H9 (cell line): Measurements from ENCODE around the gene IFIT5. TPM values are rescaled to one million over a fixed set of nuclear protein-coding genes. Genes with fewer than 3 reads are reported as not detected.

Experiments
- DNase-seq: peaks from one replicate; pipeline ENCODE4 v3.0.0-alpha.2; 2017
- H2AFZ ChIP-seq: one replicate; pipeline ENCODE4 v1.6.1; 2013; ENCODE audit warnings: mild to moderate bottlenecking, low read length, control low read depth, moderate library complexity
- H2AK5ac ChIP-seq: 2 replicates; pipeline ENCODE4 v1.6.1; 2013; ENCODE audit warnings: low read length, control low read depth, mixed read lengths; ENCODE audit not compliant: insufficient read length
- H2BK120ac ChIP-seq: one replicate; pipeline ENCODE4 v1.6.1; 2013; ENCODE audit warnings: low read depth, mild to moderate bottlenecking, low read length, control low read depth, inconsistent platforms; ENCODE audit not compliant: poor library complexity, severe bottlenecking
- H2BK12ac ChIP-seq: 2 replicates; pipeline ENCODE4 v1.6.1; 2013; ENCODE audit warnings: low read length, control low read depth, mixed read lengths, low read depth; ENCODE audit not compliant: insufficient read length
- H2BK15ac ChIP-seq: 2 replicates; pipeline ENCODE4 v1.6.1; 2013; ENCODE audit warnings: low read depth, low read length, control low read depth
- H2BK20ac ChIP-seq: one replicate; pipeline ENCODE4 v1.6.1; 2013; ENCODE audit warnings: low read depth, mild to moderate bottlenecking, low read length, control low read depth, inconsistent platforms; ENCODE audit not compliant: poor library complexity, severe bottlenecking
- H2BK5ac ChIP-seq: 2 replicates; pipeline ENCODE4 v1.6.1; 2013; ENCODE audit warnings: low read length, control low read depth, mixed read lengths; ENCODE audit not compliant: insufficient read length
- H3K14ac ChIP-seq: 2 replicates; pipeline ENCODE4 v1.6.1; 2013; ENCODE audit warnings: low read length, control low read depth; ENCODE audit not compliant: insufficient read depth
- H3K18ac ChIP-seq: 2 replicates; pipeline ENCODE4 v1.6.1; 2013; ENCODE audit warnings: low read depth, mild to moderate bottlenecking, mixed read lengths, low read length, control low read depth; ENCODE audit not compliant: insufficient read length
- H3K23ac ChIP-seq: 2 replicates; pipeline ENCODE4 v1.6.1; 2013; ENCODE audit warnings: low read length, control low read depth, mixed read lengths, low read depth; ENCODE audit not compliant: insufficient read length
- H3K23me2 ChIP-seq: 2 replicates; pipeline ENCODE4 v1.6.1; 2013; ENCODE audit warnings: low read depth, mild to moderate bottlenecking, mixed read lengths, low read length, control low read depth; ENCODE audit not compliant: insufficient read length, poor library complexity, severe bottlenecking
- H3K27ac ChIP-seq: 2 replicates; pipeline ENCODE4 v1.5.1; 2013; ENCODE audit warnings: low read length, control low read depth, mixed read lengths, low read depth; ENCODE audit not compliant: insufficient read length
- H3K27me3 ChIP-seq: 2 replicates; pipeline ENCODE4 v1.6.1; 2013; ENCODE audit warnings: low read length, control low read depth, inconsistent platforms; ENCODE audit not compliant: insufficient read depth
- H3K4ac ChIP-seq: 2 replicates; pipeline ENCODE4 v1.6.1; 2013; ENCODE audit warnings: low read depth, mild to moderate bottlenecking, control low read depth, inconsistent platforms, low read length, moderate library complexity
- H3K4me1 ChIP-seq: 2 replicates; pipeline ENCODE4 v1.6.1; 2013; ENCODE audit warnings: low read length, control low read depth, inconsistent platforms; ENCODE audit not compliant: insufficient read depth
- H3K4me2 ChIP-seq: 2 replicates; pipeline ENCODE4 v1.6.1; 2013; ENCODE audit warnings: low read length, control low read depth, mixed read lengths; ENCODE audit not compliant: insufficient read length, insufficient read depth
- H3K56ac ChIP-seq: 2 replicates; pipeline ENCODE4 v1.6.1; 2013; ENCODE audit warnings: low read depth, mild to moderate bottlenecking, mixed read lengths, low read length, control low read depth; ENCODE audit not compliant: insufficient read length
- H3K79me1 ChIP-seq: 2 replicates; pipeline ENCODE4 v1.6.1; 2013; ENCODE audit warnings: low read depth, mild to moderate bottlenecking, moderate library complexity, low read length, control low read depth, inconsistent platforms; ENCODE audit not compliant: insufficient read depth, poor library complexity, severe bottlenecking
- H3K79me2 ChIP-seq: 2 replicates; pipeline ENCODE4 v1.6.1; 2013; ENCODE audit warnings: low read length, control low read depth, inconsistent platforms; ENCODE audit not compliant: insufficient read depth
- H3K9ac ChIP-seq: 2 replicates; pipeline ENCODE4 v1.6.1; 2013; ENCODE audit warnings: low read length, control low read depth, mixed read lengths; ENCODE audit not compliant: insufficient read length; ENCODE audit errors: extremely low read depth
- H3K9me3 ChIP-seq: one replicate; pipeline ENCODE4 v1.6.1; 2013; ENCODE audit warnings: low read depth, low read length, inconsistent platforms; ENCODE audit not compliant: control insufficient read depth
- H3T11ph ChIP-seq: one replicate; pipeline ENCODE4 v1.6.1; 2013; ENCODE audit warnings: mild to moderate bottlenecking, low read length, control low read depth, inconsistent platforms
- H4K20me1 ChIP-seq: one replicate; pipeline ENCODE4 v1.6.1; 2013; ENCODE audit not compliant: control insufficient read depth, insufficient read length, insufficient read depth
- H4K5ac ChIP-seq: 2 replicates; pipeline ENCODE4 v1.6.1; 2013; ENCODE audit warnings: low read depth, mild to moderate bottlenecking, mixed read lengths, low read length, control low read depth; ENCODE audit not compliant: insufficient read length
- H4K8ac ChIP-seq: replicated peaks from 2 replicates; pipeline ENCODE4 v1.6.1; 2013; ENCODE audit warnings: low read length, control low read depth, mixed read lengths, low read depth; ENCODE audit not compliant: insufficient read length
- H4K91ac ChIP-seq: 2 replicates; pipeline ENCODE4 v1.6.1; 2013; ENCODE audit warnings: low read depth, mild to moderate bottlenecking, moderate library complexity, mixed read lengths, low read length, control low read depth; ENCODE audit not compliant: insufficient read length
- H3K27ac Mint-ChIP-seq, 3 experiments: 2 replicates in 2 of 3; 3 replicates in 1 of 3; pipeline ENCODE4 v1.8.0; 2020 to 2021; ENCODE audit warnings: mixed read lengths in 3 of 3, mild to moderate bottlenecking in 1 of 3, moderate library complexity in 1 of 3
- H3K27me3 Mint-ChIP-seq: 2 replicates; pipeline ENCODE4 v1.8.0; 2021; ENCODE audit warnings: low read depth, mild to moderate bottlenecking, moderate library complexity, mixed read lengths
- H3K36me3 Mint-ChIP-seq, 3 experiments: 2 replicates in 2 of 3; 3 replicates in 1 of 3; pipeline ENCODE4 v1.8.0; 2020 to 2021; ENCODE audit warnings: low read depth in 3 of 3, mixed read lengths in 3 of 3; ENCODE audit not compliant: insufficient read depth in 1 of 3
- H3K4me1 Mint-ChIP-seq, 2 experiments: 2 replicates each; pipeline ENCODE4 v1.8.0; 2020; ENCODE audit warnings: mixed read lengths in 2 of 2
- H3K4me3 Mint-ChIP-seq, 2 experiments: 2 replicates in 1 of 2; 3 replicates in 1 of 2; pipeline ENCODE4 v1.8.0; 2020 to 2021; ENCODE audit warnings: mild to moderate bottlenecking in 2 of 2, mixed read lengths in 2 of 2, moderate library complexity in 1 of 2
- H3K9me3 Mint-ChIP-seq, 2 experiments: 2 replicates in 1 of 2; 3 replicates in 1 of 2; pipeline ENCODE4 v1.8.0; 2020; ENCODE audit warnings: mild to moderate bottlenecking in 2 of 2, mixed read lengths in 2 of 2, moderate library complexity in 1 of 2
- WGBS: extraction: QIAGEN DNeasy Blood & Tissue Kit; methylation state at CpG from one replicate; pipeline ENCODE4 v1.1.7; 2013; ENCODE audit warnings: missing lambda C conversion rate, low lambda C conversion rate, mixed read lengths; ENCODE audit not compliant: insufficient read length; ENCODE audit errors: extremely low coverage; 5-methylcytosine and 5-hydroxymethylcytosine counted together
- total RNA-seq: library from RNA; stranded (reverse); gene quantifications from 2 replicates; pipeline ENCODE4 v1.2.1, GENCODE V29; 2021
- TF ChIP-seq, protein P1 (sequence below): fragments of 200-600 bp; sonication (generic); conservative IDR thresholded peaks from 3 replicates; pipeline ENCODE4 v1.8.0; 2021; ENCODE audit warnings: antibody characterized with exemption, mild to moderate bottlenecking

The IFIT5 gene
- total RNA-seq, 1 experiment from 2014 or later: 2.3 TPM

- WGBS: no CpG with 5 or more reads among the region's 2 CpGs
- Histone ChIP-seq H2BK15ac (no peak overlapping the region), H3K4me1 (no peaks in the 10 kb centered on the region), H3K79me2 (no peaks in the 10 kb centered on the region), H3K23me2 (no peaks in the 10 kb centered on the region), H4K20me1 (no peaks in the 10 kb centered on the region), H2BK12ac (no peak overlapping the region), H3K4me2 (no peak overlapping the region), H4K91ac (no peak overlapping the region), H4K5ac (no peak overlapping the region), H3K14ac (no peak overlapping the region), H3K27ac (no peak overlapping the region), H3K27me3 (no peaks in the 10 kb centered on the region), H2BK5ac (no peak overlapping the region), H3K56ac (no peak overlapping the region), H4K8ac (no peak overlapping the region), H2AFZ (no peak overlapping the region), H3K9ac (no peak overlapping the region), H3T11ph (no peak overlapping the region), H2AK5ac (no peak overlapping the region), H3K23ac (no peak overlapping the region), H3K4ac (no peak overlapping the region), H2BK120ac (no peak overlapping the region), H3K9me3 (no peaks in the 10 kb centered on the region), H3K18ac (no peak overlapping the region), H2BK20ac (no peak overlapping the region), H3K79me1 (no peaks in the 10 kb centered on the region)
- H3K4me1 Mint-ChIP-seq: peaks cover 1 to 3% of the 10 kb centered on the region in 2 experiments; a peak in 3 of 4 replicates
- no peaks in the 10 kb centered on the region for H3K36me3 Mint-ChIP-seq
- no peak for DNase-seq
- TF ChIP-seq, protein P1, sequence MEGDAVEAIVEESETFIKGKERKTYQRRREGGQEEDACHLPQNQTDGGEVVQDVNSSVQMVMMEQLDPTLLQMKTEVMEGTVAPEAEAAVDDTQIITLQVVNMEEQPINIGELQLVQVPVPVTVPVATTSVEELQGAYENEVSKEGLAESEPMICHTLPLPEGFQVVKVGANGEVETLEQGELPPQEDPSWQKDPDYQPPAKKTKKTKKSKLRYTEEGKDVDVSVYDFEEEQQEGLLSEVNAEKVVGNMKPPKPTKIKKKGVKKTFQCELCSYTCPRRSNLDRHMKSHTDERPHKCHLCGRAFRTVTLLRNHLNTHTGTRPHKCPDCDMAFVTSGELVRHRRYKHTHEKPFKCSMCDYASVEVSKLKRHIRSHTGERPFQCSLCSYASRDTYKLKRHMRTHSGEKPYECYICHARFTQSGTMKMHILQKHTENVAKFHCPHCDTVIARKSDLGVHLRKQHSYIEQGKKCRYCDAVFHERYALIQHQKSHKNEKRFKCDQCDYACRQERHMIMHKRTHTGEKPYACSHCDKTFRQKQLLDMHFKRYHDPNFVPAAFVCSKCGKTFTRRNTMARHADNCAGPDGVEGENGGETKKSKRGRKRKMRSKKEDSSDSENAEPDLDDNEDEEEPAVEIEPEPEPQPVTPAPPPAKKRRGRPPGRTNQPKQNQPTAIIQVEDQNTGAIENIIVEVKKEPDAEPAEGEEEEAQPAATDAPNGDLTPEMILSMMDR: no peak
- no peaks in the 10 kb centered on the region for H3K27me3 Mint-ChIP-seq
- no peak overlapping the region for H3K4me3 Mint-ChIP-seq
- no peaks in the 10 kb centered on the region for H3K9me3 Mint-ChIP-seq
- no peak overlapping the region for H3K27ac Mint-ChIP-seq
These were observed 50.8 kb downstream of the IFIT5 start for GRCh38 chr10:89465196-89465595.
